Sigmoid colon (tissue), 7 donors: ENCODE measurements around the gene SDE2. TPM values are rescaled to one million over a fixed set of nuclear protein-coding genes. Genes with fewer than 3 reads are reported as not detected.

Source experiments
- DNase-seq: peaks from one replicate; pipeline ENCODE4 v3.0.0-alpha.2; 2019
- H3K27ac ChIP-seq, 4 donors: fragments of 200-600 bp; sonication (generic); one replicate each; pipeline ENCODE4 v1.5.1; 2016 to 2019; ENCODE audit warnings: mild to moderate bottlenecking in 1 of 4
- H3K27me3 ChIP-seq, 3 donors: fragments of 200-600 bp; sonication (generic); one replicate each; pipeline ENCODE4 v1.5.1; 2019; ENCODE audit warnings: mild to moderate bottlenecking in 1 of 3
- H3K36me3 ChIP-seq, 4 donors: fragments of 200-600 bp; sonication (generic); one replicate each; pipeline ENCODE4 v1.5.1; 2016 to 2019
- H3K4me1 ChIP-seq, 4 donors: fragments of 200-600 bp; sonication (generic); one replicate each; pipeline ENCODE4 v1.5.1; 2017 to 2019
- H3K4me3 ChIP-seq, 4 donors: fragments of 200-600 bp; sonication (generic); one replicate each; pipeline ENCODE4 v1.5.1; 2017 to 2019; ENCODE audit warnings: mild to moderate bottlenecking in 2 of 4, moderate library complexity in 1 of 4
- H3K9me3 ChIP-seq, 4 donors: fragments of 200-600 bp in 3 of 4; sonication (generic) in 3 of 4; one replicate each; pipeline versions ENCODE4 v1.5.1 to v1.6.1; 2013 to 2019
- CTCF ChIP-seq, 4 experiments: fragments of 450-650 bp in 3 of 4; fragments of 200-600 bp in 1 of 4; IDR thresholded peaks; one replicate each; pipeline ENCODE4 v1.5.1; 2016 to 2019; ENCODE audit warnings: antibody characterized with exemption in 4 of 4, mild to moderate bottlenecking in 3 of 4, moderate library complexity in 2 of 4
- EP300 ChIP-seq, 4 donors: sonication (generic); formaldehyde crosslinking; IDR thresholded peaks; one replicate each; pipeline ENCODE4 v1.6.1; 2017; ENCODE audit warnings: antibody characterized with exemption in 4 of 4
- POLR2A ChIP-seq, 2 donors: fragments of 450-650 bp; IDR thresholded peaks; one replicate each; pipeline ENCODE4 v1.6.1; 2016; ENCODE audit warnings: antibody characterized with exemption in 2 of 2, mild to moderate bottlenecking in 2 of 2, moderate library complexity in 2 of 2
- POLR2AphosphoS5 ChIP-seq, 4 donors: sonication (generic); formaldehyde crosslinking; IDR thresholded peaks; one replicate each; pipeline ENCODE4 v1.6.1; 2017; ENCODE audit warnings: antibody characterized with exemption in 4 of 4
- WGBS, 2 donors: extraction: QIAGEN DNeasy Blood & Tissue Kit; methylation state at CpG; one replicate each; pipeline ENCODE4 v1.1.7; 2013; 5-methylcytosine and 5-hydroxymethylcytosine counted together
- intact Hi-C: fragments of 100-400 bp; cut with DNase I; formaldehyde crosslinking; loops from one replicate; pipeline ENCODE4 v1.15.1; 2023
- polyA plus RNA-seq, 3 donors: library from polyadenylated mRNA; stranded (reverse); fragments of 200-250 nt; gene quantifications; one replicate each; pipeline ENCODE4 v1.2.3, GENCODE V29; 2013
- total RNA-seq, 4 donors: library from RNA; depleted of rRNA; stranded (reverse); fragments of >200 nt; gene quantifications; one replicate each; pipeline ENCODE4 v1.1.0, GENCODE V29; 2016
- donor health status: healthy with polysubstance abuse.
- donor health status: Bipolar disorder and iron deficiency.
- donor health status: healthy.

SDE2 gene
- total RNA-seq (10 to 100 TPM; 11.1 to 21.9 (median 18.4) TPM), polyA plus RNA-seq (10 to 100 TPM in 2 of 3 donors, 1 to 10 TPM in 1; 9.0 to 12.7 (median 10.2) TPM)

- Histone ChIP-seq H3K4me3 (peak within 1 kb of the TSS; percentile 56 to 90 (median 81)), H3K9me3 (no peaks in the 10 kb centered on the region), H3K36me3 (peaks cover 0 to 8% (median 2%) of the 10 kb centered on the region in 4 donors), H3K27me3 (no peaks in the 10 kb centered on the region), H3K27ac (peak within 1 kb of the TSS; percentile 95 to 98 (median 97)), H3K4me1 (peaks cover 0 to 36% (median 26%) of the 10 kb centered on the region in 4 donors)
- DNase-seq: peak; percentile 100
- intact Hi-C loops: loop anchor here (1.0 to 5.0 kb wide), 4 partner anchors 62 to 572 kb away; partner anchors contain the start of genes LBR and PYCR2
- TF ChIP-seq EP300 (IDR thresholded peaks at IDR 0.05) (peak in 2 of 4 donors; percentile 68 to 84), POLR2AphosphoS5 (IDR thresholded peaks at IDR 0.05) (peak; percentile 84 to 97 (median 96)), POLR2A (IDR thresholded peaks at IDR 0.05) (peak; percentile 81 to 87), CTCF (IDR thresholded peaks at IDR 0.05) (peak in 1 of 4 experiments; percentile 20)
- 1 to 2% methylated on average over 53 of the region's 53 CpGs for WGBS, 2 donors
These were observed at the start of gene SDE2 for GRCh38 chr1:225999227-225999911. Gene SDE2, minus strand, starts transcription at chr1:225999343. Its CDS starts 31 bp downstream, at chr1:225999312.

DNA sequence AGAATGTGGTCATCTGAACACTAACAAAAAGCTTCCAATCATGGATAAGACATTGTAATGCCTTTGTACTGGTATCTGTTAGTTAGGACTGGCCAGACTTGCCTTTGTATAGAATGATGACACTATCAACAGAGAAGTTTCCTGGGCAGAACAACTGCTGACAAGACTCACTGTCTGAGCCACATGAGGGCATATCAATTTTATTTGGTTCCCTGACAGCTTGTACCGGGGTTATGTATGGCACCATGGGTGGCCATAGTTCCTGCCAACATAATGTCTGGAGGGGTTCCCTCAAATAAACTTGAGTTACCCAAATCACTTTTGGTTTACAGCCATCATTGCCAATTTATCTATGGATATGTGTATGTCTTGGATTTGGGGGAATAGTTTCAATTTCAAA lies 49.7 kb upstream of the SDE2 start:
- WGBS, 2 donors: 93% methylated on average over 1 of the region's 1 CpG
- intact Hi-C loops: loop anchor here (5.0 kb wide), 1 partner anchor 37 kb away; no protein-coding TSS in a partner anchor
- H3K27ac ChIP-seq: no peak overlapping the region
- no peak for TF ChIP-seq POLR2A (IDR thresholded peaks at IDR 0.05)
- no peak for TF ChIP-seq POLR2AphosphoS5 (IDR thresholded peaks at IDR 0.05)
- no peak for TF ChIP-seq CTCF (IDR thresholded peaks at IDR 0.05)
- no peak for TF ChIP-seq EP300 (IDR thresholded peaks at IDR 0.05)
- H3K4me3 ChIP-seq: no peak overlapping the region
- H3K4me1 ChIP-seq: no peaks in the 10 kb centered on the region
- DNase-seq: no peak
- H3K27me3 ChIP-seq: no peaks in the 10 kb centered on the region
- no peaks in the 10 kb centered on the region for H3K36me3 ChIP-seq
- H3K9me3 ChIP-seq: no peaks in the 10 kb centered on the region

GRCh38 chr1:226047495-226047894 lies 48.4 kb upstream of the SDE2 start:
- no peak for TF ChIP-seq CTCF (IDR thresholded peaks at IDR 0.05)
- no peak for TF ChIP-seq EP300 (IDR thresholded peaks at IDR 0.05)
- TF ChIP-seq POLR2A (IDR thresholded peaks at IDR 0.05): no peak
- no peak for TF ChIP-seq POLR2AphosphoS5 (IDR thresholded peaks at IDR 0.05)
- no peaks in the 10 kb centered on the region for H3K9me3 ChIP-seq
- H3K4me3 ChIP-seq: no peak overlapping the region
- no peaks in the 10 kb centered on the region for H3K4me1 ChIP-seq
- H3K27ac ChIP-seq: no peak overlapping the region
- no peak for DNase-seq
- 8 to 37% methylated on average over 1 of the region's 1 CpG for WGBS, 2 donors
- intact Hi-C loops: loop anchor here (5.0 kb wide), 1 partner anchor 35 kb away; no protein-coding TSS in a partner anchor
- H3K36me3 ChIP-seq: no peaks in the 10 kb centered on the region
- H3K27me3 ChIP-seq: no peaks in the 10 kb centered on the region

- no peaks in the 10 kb centered on the region for H3K9me3 ChIP-seq
- TF ChIP-seq CTCF (IDR thresholded peaks at IDR 0.05) (no peak), POLR2A (IDR thresholded peaks at IDR 0.05) (no peak), EP300 (IDR thresholded peaks at IDR 0.05) (no peak), POLR2AphosphoS5 (IDR thresholded peaks at IDR 0.05) (no peak)
- no peak for DNase-seq
- no peaks in the 10 kb centered on the region for H3K4me1 ChIP-seq
- H3K36me3 ChIP-seq: no peaks in the 10 kb centered on the region
- intact Hi-C loops: loop anchor here (5.0 kb wide), 1 partner anchor 34 kb away; no protein-coding TSS in a partner anchor
- no peak overlapping the region for H3K27ac ChIP-seq
- H3K27me3 ChIP-seq: no peaks in the 10 kb centered on the region
- H3K4me3 ChIP-seq: no peak overlapping the region
- 65 to 88% methylated on average over 6 of the region's 6 CpGs for WGBS, 2 donors
These were observed 47.1 kb upstream of the SDE2 start for GRCh38 chr1:226046240-226046639.
